SHP77 (cell line): ENCODE measurements around the gene TBXAS1.
A peak's percentile ranks its signal among the peaks of the same experiment; 100 is the strongest.

Source experiments
- DNase-seq, 2 experiments: peaks; one replicate each; lab custom pipeline; 2025; lab: John Stamatoyannopoulos, UW

TBXAS1 gene

DNA sequence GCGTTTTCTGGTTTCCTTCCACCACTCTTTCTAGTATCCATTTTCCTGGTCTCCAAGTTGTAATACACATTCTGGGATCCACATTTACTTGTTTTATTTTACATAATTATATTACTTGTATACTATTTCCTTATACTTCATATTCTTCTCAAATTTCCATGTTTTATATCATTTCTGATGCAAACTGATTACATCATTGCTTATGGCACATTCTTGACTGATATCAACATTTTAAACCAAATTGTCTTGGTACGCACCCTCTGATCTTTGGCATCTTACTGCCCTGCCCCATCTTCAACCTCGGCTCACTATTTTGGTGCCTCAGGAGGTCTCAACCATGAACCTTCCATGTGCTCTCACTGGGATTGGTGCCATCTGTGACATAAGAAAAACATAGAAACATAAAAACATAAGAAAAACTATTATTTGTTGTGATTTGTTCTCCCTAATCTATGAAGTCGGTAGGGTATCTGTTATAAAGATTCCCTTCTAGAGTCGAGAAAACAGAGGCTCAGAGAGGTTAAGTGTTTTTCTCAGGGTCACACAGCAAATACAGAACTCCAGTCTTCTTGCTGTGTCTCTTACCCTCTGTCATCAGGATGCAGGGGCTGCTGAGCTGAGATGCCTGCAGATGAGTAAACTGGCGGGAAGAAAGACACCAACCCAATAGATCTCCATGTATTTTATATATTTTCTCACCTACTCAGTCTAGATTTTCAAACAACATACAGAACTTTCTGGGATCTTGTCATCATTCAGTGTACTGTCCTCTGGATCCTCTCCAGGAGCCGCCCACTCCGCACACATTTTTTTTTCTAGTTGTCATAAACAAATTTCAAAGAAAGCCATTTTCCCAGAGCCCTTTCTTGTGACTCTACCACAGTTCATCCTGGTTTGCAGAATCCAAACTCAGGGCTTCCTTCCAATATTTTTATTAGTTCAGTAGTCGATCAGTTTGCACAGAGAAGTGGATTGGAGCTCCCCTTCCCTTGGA, 154.2 kb downstream of the TBXAS1 start:
- DNase-seq: no peak

- DNase-seq: no peak
Observed at GRCh38 chr7:139984642-139985539, 155.8 kb downstream of the TBXAS1 start.

GRCh38 chr7:139985811-139986210, 156.7 kb downstream of the TBXAS1 start:
- no peak for DNase-seq

DNA sequence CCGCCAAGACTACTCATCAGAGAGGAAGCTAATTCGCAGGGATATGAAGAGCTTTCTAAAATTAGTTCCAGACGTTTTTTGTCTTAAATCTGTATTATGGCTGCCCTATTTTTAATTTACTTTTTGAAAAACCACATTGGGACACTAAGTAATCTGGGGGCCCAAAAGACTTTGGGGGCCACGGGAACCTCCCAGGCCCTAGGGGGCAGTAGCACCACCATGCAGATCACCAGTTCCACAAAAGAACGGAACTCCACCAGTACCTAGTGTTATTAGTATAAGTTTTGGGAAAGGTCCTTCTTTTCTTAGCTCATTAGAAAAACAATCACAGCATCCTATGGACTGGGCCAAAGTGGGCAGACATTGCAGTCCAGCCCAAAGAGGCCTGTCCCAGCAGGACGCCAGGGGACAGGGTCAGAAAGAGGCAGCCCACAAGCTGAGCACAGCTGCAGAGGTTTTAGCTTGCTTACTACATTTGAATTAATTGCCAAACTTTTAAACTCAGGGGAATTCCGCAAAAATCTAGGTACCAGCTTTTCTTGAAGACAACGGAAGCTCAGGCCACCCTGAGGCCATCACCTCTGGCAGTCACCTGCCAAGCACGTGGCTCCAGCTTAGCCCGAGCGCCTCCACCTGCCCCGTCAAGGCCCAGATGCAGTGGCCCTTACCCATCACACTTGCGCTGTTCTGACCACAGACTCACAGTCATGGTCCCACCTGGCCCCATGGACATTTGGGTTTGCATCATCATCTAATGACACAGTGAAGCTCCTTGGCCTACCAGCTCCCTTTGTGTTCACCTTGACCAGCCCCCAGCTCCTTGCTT, 158.8 kb downstream of the TBXAS1 start:
- no peak for DNase-seq

DNA sequence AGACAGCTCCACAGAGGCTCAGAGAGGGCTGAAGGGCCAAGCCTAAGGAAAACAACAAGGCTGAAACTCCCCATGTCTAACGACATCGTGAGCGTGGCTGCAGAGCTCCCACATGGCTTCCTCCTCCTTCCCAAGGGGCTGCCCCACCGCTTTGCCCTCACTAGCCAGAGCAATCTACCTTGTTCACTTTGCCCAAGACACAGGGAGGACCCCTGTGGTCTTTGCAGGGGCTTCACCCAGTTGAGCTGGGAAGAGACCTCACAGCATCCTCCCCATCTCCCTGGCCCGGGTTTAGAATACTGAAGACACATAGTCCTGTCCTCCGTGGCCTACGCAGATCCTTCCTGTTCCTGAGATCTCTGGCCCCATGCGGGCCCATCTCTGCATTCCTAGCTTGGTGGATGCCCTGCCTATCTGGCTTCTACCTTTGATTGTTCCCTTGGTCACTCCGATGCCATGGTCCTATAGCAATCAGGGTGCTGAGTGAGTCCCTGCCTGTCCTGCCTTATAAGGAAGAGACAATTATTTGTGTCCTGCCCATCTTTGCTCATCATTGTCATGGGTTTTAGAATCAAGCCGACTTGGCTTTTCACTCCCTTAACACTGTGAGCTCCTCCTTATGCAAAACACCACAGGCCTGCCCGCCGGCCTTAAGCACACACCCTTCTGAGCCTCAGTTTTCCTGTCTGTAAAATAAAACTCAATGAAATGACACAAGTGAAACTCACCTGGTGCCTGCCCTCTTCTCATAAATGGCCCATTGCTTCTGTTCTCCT, 160.5 kb downstream of the TBXAS1 start:
- DNase-seq: no peak

GRCh38 chr7:139990142-139990535, 161.1 kb downstream of the TBXAS1 start:
- no peak for DNase-seq

DNA sequence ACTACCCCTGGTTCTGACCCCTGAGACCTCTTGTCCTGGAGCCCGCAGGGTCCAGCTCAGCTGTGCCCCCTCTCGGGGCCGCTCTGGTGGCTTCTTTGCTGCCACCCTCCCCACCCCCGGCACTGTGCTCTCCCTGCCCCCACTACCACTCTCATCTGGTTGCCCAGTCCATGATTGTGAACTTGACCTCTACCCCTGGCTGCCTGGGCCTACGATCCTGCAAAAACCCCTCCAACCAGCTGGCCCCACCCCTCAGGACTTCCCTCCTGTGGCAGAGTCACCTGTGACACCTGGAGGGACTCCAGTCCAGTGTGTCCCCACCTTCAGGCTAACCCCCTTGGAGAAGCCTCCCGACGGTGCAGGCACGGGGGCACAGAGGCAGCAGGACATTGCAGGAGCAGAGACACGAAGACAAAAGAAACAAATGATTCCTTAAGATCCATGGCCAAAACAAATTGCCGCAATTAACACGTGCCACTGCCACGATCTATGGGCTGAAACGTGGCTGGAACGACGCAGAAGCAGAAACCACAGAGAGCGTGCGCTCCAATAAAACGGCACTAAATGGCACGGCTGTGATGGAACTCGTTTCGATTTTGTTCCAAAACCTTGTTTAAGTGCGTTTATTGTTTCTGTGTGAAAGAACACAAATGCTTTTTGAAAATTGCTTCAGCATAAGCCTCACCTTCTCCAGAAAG, 161.7 kb downstream of the TBXAS1 start:
- DNase-seq: no peak

DNA sequence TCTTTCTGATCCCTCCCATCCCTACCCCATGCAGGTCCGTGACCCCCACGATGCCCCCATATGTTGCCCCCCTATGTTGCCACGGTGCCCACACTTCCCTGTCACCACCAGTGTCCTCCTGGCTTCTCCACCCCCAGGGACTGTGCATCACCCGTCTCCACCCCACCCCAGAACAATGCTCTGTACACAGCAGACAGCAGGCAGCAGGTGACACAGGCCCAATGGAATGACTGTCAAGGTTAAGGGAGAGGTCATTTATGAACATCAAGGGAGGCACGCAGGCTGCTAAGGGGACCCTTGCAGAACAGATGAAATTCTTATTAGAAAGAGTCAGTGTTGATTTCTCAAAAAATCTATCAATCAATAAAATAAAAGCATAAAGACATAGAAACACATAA, 162.2 kb downstream of the TBXAS1 start:
- DNase-seq: no peak

DNA sequence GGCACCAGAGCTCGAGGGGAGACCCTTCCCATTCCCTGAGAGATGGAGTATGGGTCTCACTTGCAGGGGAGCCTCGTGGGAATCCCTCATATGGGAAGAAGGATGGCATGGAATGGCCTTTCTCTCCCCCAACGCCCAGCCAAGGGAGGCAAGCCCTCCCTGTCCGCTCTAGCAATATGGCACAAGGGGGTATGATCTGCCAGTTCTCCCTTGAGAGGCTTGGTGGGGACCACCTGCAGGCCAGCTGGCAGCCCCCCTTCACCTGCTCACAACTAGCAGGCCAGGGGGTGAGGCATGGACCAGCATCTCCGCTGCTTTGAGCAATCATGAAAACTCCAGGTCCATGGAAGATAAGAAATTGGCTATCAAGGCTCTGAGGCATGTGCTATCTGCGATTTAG, 162.8 kb downstream of the TBXAS1 start:
- no peak for DNase-seq

- no peak for DNase-seq
Observed at GRCh38 chr7:139992353-139993044, 163.4 kb downstream of the TBXAS1 start.

DNA sequence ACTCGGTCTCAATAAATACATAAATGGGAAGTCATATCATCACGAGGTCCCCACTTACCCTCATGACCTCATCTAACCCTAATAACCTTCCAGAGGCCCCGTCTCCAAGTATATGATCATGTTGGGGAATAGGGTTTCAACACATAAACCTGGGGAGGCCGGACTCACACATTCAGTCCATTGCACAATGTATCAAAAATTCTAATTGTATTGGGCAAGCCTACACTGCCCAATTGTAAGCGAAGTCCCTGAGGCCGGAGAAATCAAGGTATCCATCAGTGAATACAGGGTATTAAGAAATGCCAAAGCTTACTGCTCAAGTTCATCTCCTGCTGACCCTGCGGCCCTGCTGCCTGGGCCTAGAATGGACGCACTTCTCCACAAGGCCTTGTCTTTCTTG, 164.1 kb downstream of the TBXAS1 start:
- DNase-seq: no peak

GRCh38 chr7:139993592-139993991, 164.5 kb downstream of the TBXAS1 start:
- DNase-seq: no peak

DNA sequence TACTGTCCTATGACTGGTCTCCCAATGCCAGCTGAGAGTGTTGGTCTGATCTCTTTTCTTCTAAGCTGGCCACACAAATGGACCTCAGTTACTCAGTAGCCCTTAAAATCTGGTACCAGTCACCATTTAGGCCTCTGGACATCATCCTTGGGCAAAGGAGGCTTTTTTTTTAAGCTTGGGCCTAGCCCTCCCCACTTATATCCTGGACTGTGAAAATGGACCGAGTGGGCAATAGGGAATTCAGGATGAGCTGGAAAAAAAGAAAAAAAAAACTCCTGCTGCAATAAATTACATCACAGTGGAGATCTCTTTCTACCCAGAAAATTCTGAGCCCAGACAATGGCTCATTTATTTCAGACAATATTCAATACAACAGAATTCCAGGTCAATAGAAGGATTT, 165.3 kb downstream of the TBXAS1 start:
- DNase-seq: no peak

- no peak for DNase-seq
Observed at GRCh38 chr7:139995017-139995915, 166.2 kb downstream of the TBXAS1 start.

DNA sequence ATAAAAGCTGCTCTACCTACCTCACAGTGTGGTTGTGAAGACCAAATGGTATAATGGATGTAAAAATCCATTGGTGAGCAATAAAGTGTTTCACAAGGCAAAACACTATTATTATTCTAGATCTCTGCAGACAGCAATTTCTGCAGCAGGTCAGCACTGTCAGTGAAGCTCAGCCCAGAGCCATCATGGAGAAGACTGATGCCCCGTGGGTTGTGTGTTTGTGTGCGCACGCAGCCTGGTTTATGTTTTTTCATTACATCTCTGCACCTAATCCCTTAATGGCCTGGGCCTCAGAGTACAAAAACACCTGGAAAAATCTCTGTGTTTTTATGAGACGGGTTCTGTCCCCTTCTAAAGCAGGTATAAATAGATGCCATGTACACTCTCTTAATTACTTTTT, 169.5 kb downstream of the TBXAS1 start:
- DNase-seq: no peak

GRCh38 chr7:139999516-139999915, 170.5 kb downstream of the TBXAS1 start:
- DNase-seq: no peak

GRCh38 chr7:140000666-140001268, 171.7 kb downstream of the TBXAS1 start:
- no peak for DNase-seq

DNA sequence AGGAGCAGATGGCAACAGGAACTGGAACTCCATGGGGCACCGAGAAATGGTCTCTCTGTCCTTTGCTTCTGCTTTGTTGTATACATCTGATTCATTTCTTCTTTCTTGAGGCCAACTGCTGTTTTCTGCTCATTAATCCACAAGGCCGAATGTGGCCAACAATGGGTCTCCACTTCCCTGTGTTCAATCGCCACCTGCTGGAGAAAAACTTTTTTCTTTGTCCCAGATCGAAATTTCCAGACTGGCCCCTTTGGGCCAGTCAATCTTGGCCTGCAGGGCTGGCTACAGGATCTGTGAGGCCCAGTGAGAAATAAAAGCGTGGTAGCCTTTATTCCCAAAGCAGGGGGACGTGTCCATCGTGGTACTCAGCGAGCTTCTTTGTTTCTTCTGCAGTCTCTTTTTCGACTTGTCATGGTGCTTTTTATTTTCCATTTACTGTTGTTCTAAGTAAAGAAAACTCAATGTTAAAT, 174.9 kb downstream of the TBXAS1 start:
- peak in 1 of 2 experiments; percentile 40 for DNase-seq
